GM12892 (cell line): ENCODE measurements around the gene RPL7A.

Experiments used
- POLR2A ChIP-seq: IDR thresholded peaks from 2 replicates; pipeline ENCODE4 v1.6.1; 2011; ENCODE audit warnings: low read depth, low read length, control low read depth
- POLR2AphosphoS5 ChIP-seq: IDR thresholded peaks from 2 replicates; pipeline ENCODE4 v1.6.1; 2011; ENCODE audit warnings: low read depth, low read length, control low read depth
- TAF1 ChIP-seq: IDR thresholded peaks from 2 replicates; pipeline ENCODE4 v1.6.1; 2011; ENCODE audit warnings: low read depth, mild to moderate bottlenecking, control low read depth, low read length, borderline replicate concordance

GRCh38 chr9:133387680-133388079 lies 39.7 kb downstream of the RPL7A start:
- TF ChIP-seq POLR2A (no peak), POLR2AphosphoS5 (no peak), TAF1 (no peak)
